Stimulated activated CD4-positive, alpha-beta T cell treated with anti-CD3 and anti-CD28 coated beads, Interleukin-15, amount 100 ng/mL, for 24 hours (primary cell): ENCODE results near the gene OSBP2.

Experiments
- DNase-seq: peaks from one replicate; pipeline ENCODE4 v3.0.0-alpha.2; 2020

OSBP2 gene

DNA sequence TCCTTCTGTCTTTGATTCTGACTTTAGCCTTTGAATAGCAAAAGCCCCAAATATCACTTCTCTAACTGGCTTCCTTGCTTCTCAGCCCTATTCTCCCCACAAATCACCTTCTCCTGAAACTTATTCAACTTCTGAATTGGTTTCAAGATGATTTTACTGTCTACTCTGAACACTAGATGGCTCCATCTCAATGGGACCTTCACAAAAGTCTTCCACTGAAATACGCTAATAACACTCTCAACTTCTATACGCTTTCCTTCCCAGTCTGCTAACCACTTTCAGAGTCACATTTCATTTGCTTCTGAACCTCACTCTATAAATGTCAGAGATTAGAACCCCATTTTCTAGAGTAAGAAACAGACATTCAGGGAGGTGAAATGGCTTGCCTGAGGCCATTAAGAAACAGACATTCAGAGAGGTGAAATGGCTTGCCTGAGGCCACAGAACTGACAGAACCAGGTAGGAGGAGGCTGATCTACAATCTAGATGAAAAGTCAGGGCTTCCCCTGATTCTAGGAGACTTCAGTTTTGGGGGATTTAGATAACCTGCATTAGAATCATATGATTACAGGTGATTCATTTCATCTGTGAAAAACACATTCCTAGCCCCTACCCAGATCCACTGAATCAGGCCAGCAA lies 253.3 kb downstream of the OSBP2 start:
- DNase-seq: no peak

GRCh38 chr22:30948930-30949342 lies 254.3 kb downstream of the OSBP2 start:
- DNase-seq: no peak

- DNase-seq: no peak
Measured at GRCh38 chr22:30949934-30950660, 255.4 kb downstream of the OSBP2 start.

DNA sequence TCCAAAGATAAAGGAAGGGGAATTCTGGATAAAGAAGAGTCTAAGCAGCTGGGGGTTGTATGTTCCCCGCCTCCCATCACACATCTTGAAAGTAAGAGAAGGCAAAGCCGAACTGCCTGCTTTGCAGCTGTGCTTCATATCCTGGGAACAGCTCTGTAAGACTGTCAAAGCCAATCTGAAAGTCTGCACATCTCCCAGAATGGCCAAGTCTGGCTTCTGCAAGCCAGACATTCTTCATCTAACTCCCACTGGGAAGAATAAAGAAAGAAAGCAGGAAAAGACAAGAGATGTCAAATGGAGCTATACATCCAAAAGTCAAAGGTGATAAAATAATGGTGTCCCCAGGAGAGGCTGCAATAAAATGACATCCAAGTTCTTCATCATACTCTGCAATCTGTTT lies 258.5 kb downstream of the OSBP2 start:
- no peak for DNase-seq

- no peak for DNase-seq
Measured at GRCh38 chr22:30955153-30955552, 260.5 kb downstream of the OSBP2 start.
